ENCODE measurements around the gene ANXA1.
A peak's percentile ranks its signal among the peaks of the same experiment; 100 is the strongest.

ANXA1 gene

GRCh38 chr9:73141282-73141681 lies 10.4 kb upstream of the ANXA1 start:
- DNase-seq, result no peak

GRCh38 chr9:73143711-73144328 lies 7.8 kb upstream of the ANXA1 start:
- DNase-seq, result no peak

DNA sequence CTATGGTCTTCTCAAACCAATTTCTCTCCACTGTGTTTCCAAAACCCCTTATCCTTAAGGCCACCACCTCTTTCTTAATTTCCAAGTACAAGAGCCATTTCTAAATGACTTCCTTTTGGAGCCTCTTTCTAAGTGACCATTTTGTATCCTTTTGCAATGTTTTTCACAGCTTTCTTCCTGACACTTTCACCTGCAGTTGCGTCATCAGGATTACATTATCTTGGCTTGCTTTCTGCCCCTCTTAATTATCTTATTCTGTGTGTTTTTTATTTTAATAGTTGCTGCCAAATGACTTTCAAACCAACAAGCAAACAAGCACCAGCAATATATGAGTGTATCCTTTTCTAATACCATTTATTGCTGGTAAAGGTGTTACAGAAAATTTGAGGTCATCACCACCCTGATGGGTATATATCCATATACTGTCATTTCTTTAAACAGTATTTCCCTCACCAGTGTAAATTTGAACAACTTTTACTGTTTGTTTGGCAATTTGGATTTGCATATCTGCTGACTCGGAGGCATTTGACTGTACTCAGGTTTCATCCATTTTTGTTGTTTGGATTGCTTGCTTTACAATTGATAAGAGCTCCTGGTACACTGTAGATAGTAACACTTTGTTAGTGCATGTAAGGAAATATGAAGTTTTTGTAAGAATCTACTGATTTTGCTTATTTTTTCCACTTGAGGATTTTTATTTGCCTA lies 5.4 kb upstream of the ANXA1 start:
- DNase-seq, result no peak

DNA sequence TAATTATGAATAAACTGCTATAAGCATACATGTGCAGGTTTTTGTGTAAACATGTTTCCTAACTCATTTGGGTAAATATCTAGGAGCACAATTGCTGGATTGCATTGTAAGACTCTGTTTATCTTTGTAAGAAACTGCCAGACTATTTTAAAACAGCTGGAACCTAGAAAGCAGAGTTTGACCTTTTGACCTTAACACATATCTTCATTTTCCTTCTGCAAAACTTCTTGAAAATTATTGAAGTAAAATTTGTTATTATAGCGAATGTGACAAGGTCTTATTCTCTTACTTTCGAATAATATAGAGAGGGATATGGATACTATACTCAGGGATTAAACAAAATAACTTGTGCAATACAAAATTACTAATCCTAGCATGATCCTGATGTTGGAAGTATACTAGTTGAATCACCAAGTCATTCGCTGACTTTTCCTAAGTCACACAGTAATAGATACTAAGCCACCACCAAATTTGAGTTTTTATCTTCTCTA lies 3.2 kb upstream of the ANXA1 start:
- no peak for DNase-seq

- peak; percentile 86 for DNase-seq
These were observed 2.1 kb upstream of the ANXA1 start for GRCh38 chr9:73149371-73150067.

DNA sequence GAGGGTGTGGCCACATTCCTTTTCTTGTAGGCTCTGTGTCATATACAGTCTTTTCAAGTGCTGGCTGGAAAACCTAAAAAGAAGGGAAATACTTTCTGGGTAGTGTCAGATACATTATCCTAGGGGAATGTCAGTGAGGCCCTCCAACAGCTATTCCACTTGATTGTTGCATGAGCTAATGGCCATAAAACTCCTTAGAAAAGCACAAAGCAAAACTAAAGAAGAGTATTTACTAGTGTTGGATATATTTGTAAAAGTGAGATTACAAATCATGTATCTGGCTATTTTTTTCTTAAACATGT lies 829 bp downstream of the ANXA1 start:
- no peak for DNase-seq

- DNase-seq, result peak; percentile 80
These were observed 1.3 kb downstream of the ANXA1 start for GRCh38 chr9:73152953-73153352.

GRCh38 chr9:73153793-73154227 lies 2.1 kb downstream of the ANXA1 start:
- DNase-seq, result no peak

DNA sequence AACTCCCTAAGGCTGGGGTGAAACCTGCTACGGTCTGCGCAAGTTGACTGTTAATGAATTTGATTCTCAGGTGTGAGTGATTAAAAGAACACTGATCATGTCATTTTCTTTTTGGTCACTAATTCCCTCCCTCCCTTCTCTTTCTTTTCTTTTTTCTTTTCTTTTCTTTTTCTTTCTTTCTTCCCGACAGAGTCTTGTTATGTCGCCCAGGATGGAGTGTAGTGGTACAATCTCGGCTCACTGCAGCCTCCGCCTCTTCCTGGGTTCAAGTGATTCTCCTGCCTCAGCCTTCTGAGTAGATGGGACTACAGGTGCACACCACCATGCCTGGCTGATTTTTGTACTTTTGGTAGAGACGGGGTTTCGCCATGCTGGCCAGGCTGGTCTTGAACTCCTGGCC lies 2.6 kb downstream of the ANXA1 start:
- no peak for DNase-seq

DNA sequence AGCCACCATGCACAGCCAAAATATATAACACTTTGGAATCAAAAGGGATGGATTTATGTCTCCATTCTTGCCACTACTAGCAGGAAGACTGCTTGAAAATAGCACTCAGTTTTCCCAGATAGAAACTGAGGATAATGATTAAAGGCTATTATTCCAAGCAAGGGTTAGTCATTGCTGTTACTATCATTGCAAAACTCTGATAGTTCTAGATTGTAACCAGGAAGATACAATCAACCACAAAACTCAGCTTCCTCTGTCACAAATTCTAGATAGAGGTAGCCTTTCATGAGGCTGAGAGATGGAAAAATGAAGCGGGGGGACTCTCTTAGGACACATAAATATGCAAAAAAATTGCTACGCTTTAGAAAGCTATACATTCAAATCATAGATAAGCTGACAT lies 3.1 kb downstream of the ANXA1 start:
- peak; percentile 72 for DNase-seq

DNA sequence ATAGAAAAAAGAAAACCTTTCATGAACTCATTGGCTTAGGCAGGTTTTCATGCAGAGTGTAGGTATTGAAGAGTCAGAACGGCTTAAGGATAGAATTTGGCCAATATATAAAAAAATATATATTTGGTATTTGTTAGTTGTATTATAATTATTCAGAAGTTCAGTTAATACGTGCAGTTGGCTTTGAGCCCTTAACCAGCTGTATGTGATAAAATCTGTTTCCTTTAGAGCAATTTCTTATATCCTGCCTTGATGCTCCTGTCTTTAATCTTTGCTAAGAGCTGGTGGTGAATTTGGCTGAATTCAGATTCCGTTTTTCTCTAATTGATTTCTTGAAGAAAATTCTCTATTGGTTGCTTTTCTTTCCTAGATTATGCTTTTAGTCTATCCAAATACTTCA lies 3.7 kb downstream of the ANXA1 start:
- no peak for DNase-seq

GRCh38 chr9:73155968-73156864 lies 4.6 kb downstream of the ANXA1 start:
- DNase-seq, result no peak

DNA sequence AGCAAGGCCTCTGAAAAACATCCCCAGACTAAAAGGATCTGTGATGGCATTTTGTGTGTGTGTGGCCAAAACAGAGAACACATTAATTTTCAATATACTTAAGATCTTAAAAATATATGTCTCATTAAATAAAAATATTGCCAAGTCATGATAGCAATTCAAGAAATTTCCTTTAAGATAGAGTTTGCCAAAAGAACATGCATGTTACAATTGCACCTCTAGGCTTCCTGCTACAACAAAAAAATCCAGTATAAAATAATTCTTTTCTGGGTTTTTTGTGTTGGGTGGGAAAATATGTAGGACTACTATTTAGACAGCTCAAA lies 5.2 kb downstream of the ANXA1 start:
- no peak for DNase-seq

DNA sequence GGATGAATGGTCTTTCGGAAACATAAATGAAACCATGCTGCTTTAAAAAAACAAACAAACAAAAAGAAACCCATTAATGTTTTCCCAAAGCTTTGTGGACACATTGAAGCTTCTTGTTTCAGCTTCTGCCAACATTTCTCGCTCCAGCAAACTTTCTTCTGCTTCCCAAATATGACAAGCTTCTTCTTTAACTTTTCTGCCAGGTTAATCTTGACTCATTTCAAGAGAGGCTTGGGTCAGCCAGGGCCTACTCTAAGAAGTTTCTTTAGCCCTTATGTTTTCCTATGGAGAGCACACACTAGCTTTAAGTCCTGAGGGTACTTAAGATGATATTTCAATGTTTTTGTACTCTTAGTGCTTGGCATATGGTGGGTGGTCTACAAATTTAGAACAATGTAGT lies 6.1 kb downstream of the ANXA1 start:
- no peak for DNase-seq

- DNase-seq, result no peak
These were observed 7.1 kb downstream of the ANXA1 start for GRCh38 chr9:73158723-73159122.

DNA sequence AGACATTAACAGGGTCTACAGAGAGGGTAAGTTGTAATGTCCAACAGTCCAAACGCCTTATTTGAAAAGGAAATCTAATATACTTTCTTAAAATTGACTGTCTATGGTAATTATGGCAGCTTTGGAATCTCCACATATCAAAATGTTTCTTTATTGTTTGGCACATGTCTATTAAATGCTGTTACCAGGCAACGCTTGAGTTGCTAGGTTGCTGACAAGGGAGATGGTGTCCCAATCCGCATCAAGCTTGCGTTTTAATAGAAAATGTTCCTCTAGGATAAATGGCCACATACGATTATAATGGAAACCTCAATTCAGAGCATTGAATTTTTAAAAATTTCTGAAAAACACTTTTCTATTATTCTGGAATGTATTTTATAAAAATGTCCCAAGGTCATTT lies 9.2 kb downstream of the ANXA1 start:
- no peak for DNase-seq

GRCh38 chr9:73162987-73163768 lies 11.5 kb downstream of the ANXA1 start:
- no peak for DNase-seq

GRCh38 chr9:73165911-73166310 lies 14.2 kb downstream of the ANXA1 start:
- no peak for DNase-seq

GRCh38 chr9:73166468-73166867 lies 14.8 kb downstream of the ANXA1 start:
- no peak for DNase-seq

DNA sequence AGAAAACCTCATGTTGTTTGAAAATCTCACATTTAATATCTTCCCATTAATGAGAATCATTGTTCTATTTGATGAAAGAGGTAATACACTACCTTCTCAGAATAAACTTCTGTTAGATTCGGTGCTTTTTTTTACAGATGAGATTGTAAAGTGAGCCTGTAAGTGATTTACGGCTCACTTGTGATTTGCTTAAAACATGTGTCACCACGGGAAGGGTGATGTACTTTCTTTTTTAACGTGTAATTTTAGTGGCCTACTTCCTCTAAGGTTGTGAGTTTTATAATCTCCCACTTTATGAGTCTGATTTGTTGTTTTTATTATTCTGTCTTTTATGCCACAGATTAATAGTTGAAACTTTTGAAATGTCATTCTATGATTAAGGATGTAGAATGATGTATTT lies 15.9 kb downstream of the ANXA1 start:
- no peak for DNase-seq

GRCh38 chr9:73168298-73168934 lies 16.8 kb downstream of the ANXA1 start:
- no peak for DNase-seq
